ENCODE data around the gene SCFD1.

DNA sequence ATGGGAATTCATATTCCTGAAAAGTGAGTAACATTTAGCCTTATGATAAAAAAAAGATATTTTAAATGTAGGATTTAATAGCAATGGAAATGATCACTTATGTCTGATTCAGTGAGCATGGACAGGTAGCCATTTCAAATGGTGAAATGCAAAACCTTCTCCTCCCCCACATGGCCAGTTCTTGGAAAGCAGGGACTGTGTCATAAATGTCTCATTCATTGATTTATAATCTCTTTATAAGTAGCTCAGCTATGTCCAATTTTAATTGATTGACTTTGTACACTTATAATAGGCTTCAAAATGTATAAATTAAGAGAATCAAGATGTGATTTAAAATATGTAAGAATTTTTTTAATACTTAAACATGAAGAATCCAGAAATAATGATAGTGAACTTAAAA, 24.6 kb upstream of the SCFD1 start:
- TF ChIP-seq, protein P1, sequence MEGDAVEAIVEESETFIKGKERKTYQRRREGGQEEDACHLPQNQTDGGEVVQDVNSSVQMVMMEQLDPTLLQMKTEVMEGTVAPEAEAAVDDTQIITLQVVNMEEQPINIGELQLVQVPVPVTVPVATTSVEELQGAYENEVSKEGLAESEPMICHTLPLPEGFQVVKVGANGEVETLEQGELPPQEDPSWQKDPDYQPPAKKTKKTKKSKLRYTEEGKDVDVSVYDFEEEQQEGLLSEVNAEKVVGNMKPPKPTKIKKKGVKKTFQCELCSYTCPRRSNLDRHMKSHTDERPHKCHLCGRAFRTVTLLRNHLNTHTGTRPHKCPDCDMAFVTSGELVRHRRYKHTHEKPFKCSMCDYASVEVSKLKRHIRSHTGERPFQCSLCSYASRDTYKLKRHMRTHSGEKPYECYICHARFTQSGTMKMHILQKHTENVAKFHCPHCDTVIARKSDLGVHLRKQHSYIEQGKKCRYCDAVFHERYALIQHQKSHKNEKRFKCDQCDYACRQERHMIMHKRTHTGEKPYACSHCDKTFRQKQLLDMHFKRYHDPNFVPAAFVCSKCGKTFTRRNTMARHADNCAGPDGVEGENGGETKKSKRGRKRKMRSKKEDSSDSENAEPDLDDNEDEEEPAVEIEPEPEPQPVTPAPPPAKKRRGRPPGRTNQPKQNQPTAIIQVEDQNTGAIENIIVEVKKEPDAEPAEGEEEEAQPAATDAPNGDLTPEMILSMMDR (IDR thresholded peaks at IDR 0.05): no peak
- no peak for TF ChIP-seq ZFX (IDR thresholded peaks at IDR 0.05; ENCODE audit: borderline replicate concordance)

Data from 22Rv1 (cell line).